Heart right ventricle (tissue), 16 donors: ENCODE measurements around the gene OST4. TPM values are rescaled to one million over a fixed set of nuclear protein-coding genes. Genes with fewer than 3 reads are reported as not detected.

ENCODE experiments used
- ATAC-seq, 8 donors: fragments of 200-7000 bp; cut with Tn5 transposase; one replicate each; pipeline ENCODE4 v1.9.1; 2020; ENCODE audit warnings: mild to moderate bottlenecking in 8 of 8, moderate library complexity in 8 of 8, moderate number of reproducible peaks in 1 of 8
- DNase-seq, 2 donors: peaks; one replicate each; pipeline ENCODE4 v3.0.0-alpha.2; 2020
- H3K27ac ChIP-seq, 10 donors: fragments of 200-600 bp; sonication (generic) in 2 of 10; one replicate each; pipeline versions ENCODE4 v1.5.0 to v1.8.0; 2020 to 2022; ENCODE audit warnings: mild to moderate bottlenecking in 3 of 10
- H3K27me3 ChIP-seq, 7 donors: fragments of 200-600 bp; one replicate each; pipeline ENCODE4 v1.8.0; 2021 to 2022; ENCODE audit warnings: mild to moderate bottlenecking in 2 of 7
- H3K36me3 ChIP-seq, 9 donors: fragments of 200-600 bp; sonication (generic) in 1 of 9; one replicate each; pipeline versions ENCODE4 v1.5.0 to v1.8.0; 2020 to 2022; ENCODE audit warnings: mild to moderate bottlenecking in 2 of 9
- H3K4me1 ChIP-seq, 9 donors: fragments of 200-600 bp; sonication (generic) in 1 of 9; one replicate each; pipeline versions ENCODE4 v1.5.0 to v1.8.0; 2020 to 2022; ENCODE audit warnings: mild to moderate bottlenecking in 4 of 9
- H3K4me3 ChIP-seq, 10 donors: fragments of 200-600 bp; sonication (generic) in 2 of 10; one replicate each; pipeline versions ENCODE4 v1.5.0 to v1.8.0; 2020 to 2022; ENCODE audit warnings: mild to moderate bottlenecking in 7 of 10, moderate library complexity in 2 of 10
- H3K9me3 ChIP-seq, 11 donors: fragments of 200-600 bp in 10 of 11; sonication (generic) in 2 of 11; one replicate each; pipeline versions ENCODE4 v1.5.0 to v1.8.0; 2013 to 2022; ENCODE audit warnings: mild to moderate bottlenecking in 2 of 11, control low read depth in 1 of 11, moderate library complexity in 1 of 11
- WGBS, 2 donors: extraction: QIAGEN DNeasy Blood & Tissue Kit; methylation state at CpG; one replicate each; pipeline ENCODE4 v1.1.7; 2013; ENCODE audit warnings: inconsistent platforms in 1 of 2; 5-methylcytosine and 5-hydroxymethylcytosine counted together
- intact Hi-C, 10 donors: fragments of 100-400 bp; cut with DNase I; formaldehyde crosslinking; loops; one replicate each; pipeline versions ENCODE4 v1.11.1 to v1.14.2; 2022
- polyA plus RNA-seq, 2 donors: library from polyadenylated mRNA; stranded (reverse); fragments of 200-250 nt; gene quantifications; one replicate each; pipeline ENCODE4 v1.2.3, GENCODE V29; 2013
- total RNA-seq, 10 donors: library from RNA; stranded (reverse); fragmentation: NEBNext Ultra II Directional in 3 of 10; extraction: Animal tissue kit (Norgen Biotek cat#: 25700) in 3 of 10; gene quantifications; one replicate each; pipeline versions ENCODE4 v1.2.1 to v1.2.4, GENCODE V29; 2021 to 2023
- TF ChIP-seq, protein P1 (sequence below), 9 donors: fragments of 200-600 bp; sonication (generic) in 2 of 9; IDR thresholded peaks; one replicate each; pipeline versions ENCODE4 v1.5.0 to v1.8.0; 2021 to 2022; ENCODE audit warnings: antibody characterized with exemption in 9 of 9, mild to moderate bottlenecking in 5 of 9, moderate library complexity in 1 of 9
- donor health status: Arrhythmogenic right ventricular cardiomyopathy.
- donor health status: ischemic (EF 13 %, LVEDD 7.1; RV severe dilation, severe dysfunction).
- donor health status: healthy with polysubstance abuse.
- donor health status: DM: no; HTN: yes; CAD: no.
- donor health status: DM: no; HTN: no; CAD: no.
- donor health status: ischemic (EF 25% LVEDD 6.9; RV normal size, moderate dysfunction).
- donor health status: ischemic (EF 25% LVEDD 5.7; RV mildly dilated, moderate dysfunction).
- donor health status: healthy.
- donor health status: DM: yes; HTN: yes; CAD: no.
- donor health status: Ischemic cardiomyopathy.
- donor health status: ischemic (EF 35%, LVEDD 5.7; RV mildly dilated, moderate dysfunction).
- donor health status: nonischemic (EF 11% LVEDD 7.7; RV severe dilation, severe dysfunction).
- donor health status: DM: yes; HTN: yes; CAD: no.
- donor health status: PGD.
- donor health status: ischemic (EF 29% LVEDD 5.4; RV normal size, mild dysfunction).
- donor health status: nonischemic (EF 23%, LVEDD 6.1; RV moderate dilation, normal function).

Gene OST4
- total and polyA plus RNA-seq, 12 donors = 336 to 457 (median 388) TPM

DNA sequence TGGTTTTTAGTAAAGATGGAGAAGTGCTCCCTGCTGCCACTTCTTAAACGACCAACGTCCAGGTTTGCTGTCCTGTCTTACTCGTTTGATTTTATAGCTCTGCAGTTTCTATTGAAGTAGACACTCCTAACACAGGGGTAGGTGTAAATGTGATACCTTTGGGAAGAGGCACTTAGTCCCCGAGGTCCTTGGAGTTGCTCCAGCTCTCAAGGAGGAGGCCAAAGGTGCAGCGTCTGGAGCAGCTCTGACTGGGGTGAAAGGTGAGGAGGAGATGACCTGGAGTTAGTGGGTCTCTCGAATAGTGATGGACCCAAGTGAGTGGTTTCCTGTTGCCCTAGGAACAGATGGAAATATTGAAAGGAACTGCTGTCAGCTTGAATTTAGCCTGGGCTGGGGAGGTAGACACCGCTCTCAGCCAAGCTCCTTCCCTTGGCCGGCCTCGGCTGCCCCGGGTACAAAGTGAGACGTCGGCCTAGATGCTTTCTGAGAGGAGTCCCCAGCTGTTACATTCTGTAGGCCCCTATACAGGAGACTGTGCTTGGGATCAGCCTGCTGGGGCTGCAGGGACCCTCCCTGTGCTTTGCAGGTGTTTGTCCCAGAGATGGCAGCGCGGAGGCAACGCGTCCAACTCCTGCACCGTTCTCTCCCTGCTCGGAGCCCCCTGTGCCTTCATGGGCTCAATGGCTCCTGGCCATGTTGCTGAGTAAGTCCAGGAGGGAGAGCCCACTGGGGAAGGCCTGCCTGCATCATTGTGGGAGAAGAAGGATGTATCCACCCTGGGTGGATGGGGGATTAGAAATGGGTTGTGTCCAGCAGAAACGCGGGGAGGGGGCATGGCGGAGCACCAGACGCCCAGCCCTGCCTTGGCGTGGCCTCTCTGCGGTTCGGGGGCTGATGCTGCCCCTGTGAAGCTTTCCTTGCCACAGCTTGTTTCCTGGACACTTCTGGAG is 20.6 kb upstream of the OST4 start:
- TF ChIP-seq, protein P1, sequence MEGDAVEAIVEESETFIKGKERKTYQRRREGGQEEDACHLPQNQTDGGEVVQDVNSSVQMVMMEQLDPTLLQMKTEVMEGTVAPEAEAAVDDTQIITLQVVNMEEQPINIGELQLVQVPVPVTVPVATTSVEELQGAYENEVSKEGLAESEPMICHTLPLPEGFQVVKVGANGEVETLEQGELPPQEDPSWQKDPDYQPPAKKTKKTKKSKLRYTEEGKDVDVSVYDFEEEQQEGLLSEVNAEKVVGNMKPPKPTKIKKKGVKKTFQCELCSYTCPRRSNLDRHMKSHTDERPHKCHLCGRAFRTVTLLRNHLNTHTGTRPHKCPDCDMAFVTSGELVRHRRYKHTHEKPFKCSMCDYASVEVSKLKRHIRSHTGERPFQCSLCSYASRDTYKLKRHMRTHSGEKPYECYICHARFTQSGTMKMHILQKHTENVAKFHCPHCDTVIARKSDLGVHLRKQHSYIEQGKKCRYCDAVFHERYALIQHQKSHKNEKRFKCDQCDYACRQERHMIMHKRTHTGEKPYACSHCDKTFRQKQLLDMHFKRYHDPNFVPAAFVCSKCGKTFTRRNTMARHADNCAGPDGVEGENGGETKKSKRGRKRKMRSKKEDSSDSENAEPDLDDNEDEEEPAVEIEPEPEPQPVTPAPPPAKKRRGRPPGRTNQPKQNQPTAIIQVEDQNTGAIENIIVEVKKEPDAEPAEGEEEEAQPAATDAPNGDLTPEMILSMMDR (IDR thresholded peaks at IDR 0.05) = no peak
- intact Hi-C loops = loop anchor here in 2 of 10 donors (10.0 kb wide), 1 partner anchor 213 kb away; the partner anchor contains the start of gene UCN (in 2 of the 2)
- H3K9me3 ChIP-seq = no peaks in the 10 kb centered on the region
- no peaks in the 10 kb centered on the region for H3K27me3 ChIP-seq
- no peak overlapping the region for H3K27ac ChIP-seq
- H3K4me3 ChIP-seq = no peak overlapping the region
- H3K4me1 ChIP-seq = peaks cover 4 to 22% (median 16%) of the 10 kb centered on the region in 9 donors
- WGBS, 2 donors = 78 to 79% methylated on average over 25 of the region's 25 CpGs
- DNase-seq (no peak), ATAC-seq (no peak)
- H3K36me3 ChIP-seq = no peaks in the 10 kb centered on the region

DNA sequence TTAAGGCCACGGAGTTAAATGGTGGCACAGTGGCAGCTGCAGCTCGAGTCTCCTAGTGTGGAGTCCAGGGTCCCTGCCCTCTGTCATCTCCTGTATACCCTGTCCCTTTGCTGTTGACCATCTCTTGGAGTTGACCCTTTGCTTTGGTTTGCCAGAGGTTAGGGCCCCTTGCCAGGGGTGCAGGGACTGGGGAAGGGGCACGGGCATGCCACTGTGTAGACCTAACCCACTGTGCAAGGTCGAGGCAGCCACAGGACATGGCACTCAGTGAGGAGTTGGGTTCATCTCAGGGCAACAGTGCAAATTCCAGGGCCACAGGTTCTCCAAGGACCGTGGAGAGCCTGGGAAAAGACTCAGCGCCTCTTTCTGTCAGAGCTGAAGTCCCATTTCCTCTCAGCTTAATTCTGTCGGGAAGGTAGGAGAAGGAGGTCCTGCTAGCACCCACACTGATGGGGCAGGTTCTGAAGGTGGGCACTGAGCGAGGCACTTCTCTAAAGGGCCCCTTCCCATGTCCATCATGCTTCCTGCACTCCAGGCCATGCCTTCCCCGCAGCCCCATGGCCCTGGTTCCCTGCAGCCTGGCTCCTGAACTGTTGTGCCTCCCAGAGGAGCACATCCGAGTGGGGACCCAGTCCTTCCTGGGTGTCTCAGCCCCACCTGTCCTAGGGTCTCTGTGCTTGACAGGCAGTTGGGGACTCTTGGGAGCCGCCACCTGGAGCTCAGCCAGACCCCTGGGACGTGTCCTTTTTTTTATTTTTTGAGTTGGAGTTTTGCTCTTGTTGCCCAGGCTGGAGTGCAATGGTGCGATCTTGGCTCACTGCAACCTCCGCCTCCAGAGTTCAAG is 17.9 kb upstream of the OST4 start:
- 89 to 92% methylated on average over 14 of the region's 14 CpGs for WGBS, 2 donors
- no peak overlapping the region for H3K4me3 ChIP-seq
- intact Hi-C loops = loop anchor here in 8 of 10 donors (5.0 to 10.0 kb wide), 6 partner anchors 37 to 127 kb away; partner anchors contain the start of genes TMEM214 (in 4 of the 8) and AGBL5 (in 2 of the 8)
- H3K27me3 ChIP-seq = no peaks in the 10 kb centered on the region
- no peak overlapping the region for H3K27ac ChIP-seq
- no peaks in the 10 kb centered on the region for H3K9me3 ChIP-seq
- H3K36me3 ChIP-seq = no peaks in the 10 kb centered on the region
- DNase-seq (no peak), ATAC-seq (no peak)
- peaks cover 5 to 27% (median 21%) of the 10 kb centered on the region in 9 donors for H3K4me1 ChIP-seq
- TF ChIP-seq, protein P1 (IDR thresholded peaks at IDR 0.05) = no peak

DNA sequence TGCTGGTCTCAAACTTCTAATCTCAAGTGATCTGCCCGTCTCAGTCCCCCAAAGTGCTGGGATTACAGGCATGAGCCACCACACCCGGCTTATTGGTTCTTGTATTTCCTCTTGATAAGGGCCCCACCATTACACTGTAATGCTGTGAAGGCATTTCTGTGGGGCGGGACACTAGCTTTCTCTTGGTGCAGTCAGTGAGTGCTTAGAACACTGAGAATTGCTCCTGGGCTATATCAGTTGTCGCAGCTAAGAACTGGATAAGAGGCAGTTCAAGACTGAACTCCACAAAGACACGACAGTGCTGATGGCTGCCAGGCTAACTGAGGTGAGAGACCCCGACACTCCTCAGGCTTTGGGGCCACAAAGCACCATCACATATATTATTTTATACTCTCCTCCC is 17.2 kb upstream of the OST4 start:
- 87 to 89% methylated on average over 6 of the region's 6 CpGs for WGBS, 2 donors
- H3K4me1 ChIP-seq = peaks cover 5 to 30% (median 21%) of the 10 kb centered on the region in 9 donors
- no peak for DNase-seq
- no peaks in the 10 kb centered on the region for H3K36me3 ChIP-seq
- intact Hi-C loops = loop anchor here in 8 of 10 donors (5.0 to 10.0 kb wide), 6 partner anchors 36 to 126 kb away; partner anchors contain the start of genes TMEM214 (in 4 of the 8) and AGBL5 (in 2 of the 8)
- no peak overlapping the region for H3K4me3 ChIP-seq
- no peaks in the 10 kb centered on the region for H3K27me3 ChIP-seq
- ATAC-seq = no peak
- no peak overlapping the region for H3K27ac ChIP-seq
- H3K9me3 ChIP-seq = no peaks in the 10 kb centered on the region
- TF ChIP-seq, protein P1 (IDR thresholded peaks at IDR 0.05) = no peak
